ENCODE data around the gene LGALS7. TPM values are rescaled to one million over a fixed set of nuclear protein-coding genes. Genes with fewer than 3 reads are reported as not detected.

Gene LGALS7
- total and polyA plus RNA-seq, 2 of the 13 experiments (the other 11 are each of a cell fraction or from before 2014, with no cell fraction given) = 0.73 TPM; not detected in 1

GRCh38 chr19:38809592-38810252, 36.4 kb upstream of the LGALS7 start:
- TF ChIP-seq ZNF629 (CRISPR knock-in tag; conservative IDR thresholded peaks at IDR 0.05) = no peak
- TF ChIP-seq ZNF704 (CRISPR knock-in tag; IDR thresholded peaks at IDR 0.05; ENCODE audit: borderline replicate concordance) = no peak
- TF ChIP-seq RXRA (CRISPR knock-in tag; IDR thresholded peaks at IDR 0.05) = no peak
- no peak for TF ChIP-seq ZNF253 (CRISPR knock-in tag; IDR thresholded peaks at IDR 0.05; ENCODE audit: borderline replicate concordance)
- TF ChIP-seq WIZ (CRISPR knock-in tag; IDR thresholded peaks at IDR 0.05) = no peak
- TF ChIP-seq DRAP1 (CRISPR knock-in tag; IDR thresholded peaks at IDR 0.05) = no peak
- TF ChIP-seq HMG20B (CRISPR knock-in tag; conservative IDR thresholded peaks at IDR 0.05) = no peak
- no peak for TF ChIP-seq GLMP (CRISPR knock-in tag; IDR thresholded peaks at IDR 0.05; ENCODE audit: borderline replicate concordance)
- TF ChIP-seq ZBTB7B (CRISPR knock-in tag; IDR thresholded peaks at IDR 0.05) = no peak
- TF ChIP-seq ZNF687 (CRISPR knock-in tag; IDR thresholded peaks at IDR 0.05) = no peak
- no peak for TF ChIP-seq ZNF772 (CRISPR knock-in tag; IDR thresholded peaks at IDR 0.05)
- peaks cover 43% of the 10 kb centered on the region for H3K4me1 ChIP-seq (ENCODE audit: insufficient read depth, low read length)
- FAIRE-seq (no peak), DNase-seq (ENCODE audit: low spot score) (no peak), ATAC-seq (no peak)
- H3K4me2 ChIP-seq (ENCODE audit: low read depth, low read length) = no peak overlapping the region
- H4K20me1 ChIP-seq (ENCODE audit: insufficient read depth, low read length) = no peaks in the 10 kb centered on the region
- no peaks in the 10 kb centered on the region for H3K36me3 ChIP-seq (replicated peaks in 1 of 2; ENCODE audit: control insufficient read depth in 1 of 2, insufficient read depth in 2 of 2, low read length in 2 of 2)
- intact Hi-C loops (cut with micrococcal nuclease; ENCODE audit: unreplicated experiment) = no loop called here
- no peak overlapping the region for H3K27ac ChIP-seq (ENCODE audit: extremely low read length, insufficient read depth, low read length)
- H3K9ac ChIP-seq (ENCODE audit: insufficient read depth, low read depth, low read length) = no peak overlapping the region
- POLR2A ChIA-PET = interaction anchor here (0.7 kb wide), 1 partner anchor 11 kb away, joined by 3 read pairs; no protein-coding TSS in a partner anchor
- no peaks in the 10 kb centered on the region for H3K27me3 ChIP-seq (ENCODE audit: control insufficient read depth in 1 of 2, insufficient read depth in 2 of 2, low read length in 2 of 2)
- no TSS peak for BruUV-seq (replicated peaks)
- CTCF ChIA-PET (ENCODE audit: low intra/inter-chr PET ratio, low total read pairs) = no interaction called here
- H3K4me3 ChIP-seq (replicated peaks in 1 of 3; ENCODE audit: insufficient read depth in 1 of 3, low read depth in 2 of 3, low read length in 3 of 3) = no peak overlapping the region
- H2AFZ ChIP-seq (ENCODE audit: low read length) = no peak overlapping the region
- in situ Hi-C loops (cut with HindIII; ENCODE audit: extremely low pct_ligation_motif_present, low pct_unique_long_range_greater_than_20kb) = no loop called here
- 90% methylated on average over 8 of the region's 8 CpGs for WGBS (ENCODE audit: low lambda C conversion rate)
- no peaks in the 10 kb centered on the region for H3K79me2 ChIP-seq (ENCODE audit: insufficient read depth, low read length)
- no peaks in the 10 kb centered on the region for H3K9me3 ChIP-seq (ENCODE audit: low read length)

Data from HepG2 (cell line).